CD4-positive, CD25-positive, alpha-beta regulatory T cell (primary cell): ENCODE data around the gene TFPI. TPM values are rescaled to one million over a fixed set of nuclear protein-coding genes. Genes with fewer than 3 reads are reported as not detected.
"Not testable (repeated sequence)": the region's sequence is repeated elsewhere in the genome, so short reads cannot be mapped to it uniquely, and the experiment has no call there.

Experiments
- ATAC-seq, 2 donors: fragments of 150-1000 bp; cut with Tn5 transposase; one replicate each; pipeline ENCODE4 v1.10.0; 2021; ENCODE audit warnings: low read depth in 2 of 2, moderate number of reproducible peaks in 2 of 2, moderate library complexity in 1 of 2
- DNase-seq, 3 donors: peaks; one replicate each; pipeline versions ENCODE4 v3.0.0 to v3.0.0-alpha.2; 2012 to 2022; ENCODE audit warnings: mixed read lengths in 1 of 3
- H3K27ac ChIP-seq: one replicate; pipeline ENCODE4 v1.7.0; 2013; ENCODE audit warnings: mild to moderate bottlenecking, low read length; ENCODE audit not compliant: insufficient read depth, poor library complexity, severe bottlenecking
- H3K27me3 ChIP-seq: one replicate; pipeline ENCODE4 v1.7.0; 2013; ENCODE audit warnings: low read length; ENCODE audit not compliant: control insufficient read depth, insufficient read depth
- H3K36me3 ChIP-seq: one replicate; pipeline ENCODE4 v1.7.0; 2013; ENCODE audit warnings: mild to moderate bottlenecking, low read length, moderate library complexity; ENCODE audit not compliant: control insufficient read depth, insufficient read depth
- H3K4me1 ChIP-seq: 2 replicates; pipeline ENCODE4 v1.7.0; 2013; ENCODE audit warnings: mild to moderate bottlenecking, low read length; ENCODE audit not compliant: insufficient read depth, control insufficient read depth, poor library complexity, severe bottlenecking
- H3K4me3 ChIP-seq: one replicate; pipeline ENCODE4 v1.7.0; 2013; ENCODE audit warnings: low read depth, mild to moderate bottlenecking, low read length, moderate library complexity
- H3K9me3 ChIP-seq, 2 experiments: 1 replicate in 1 of 2; 2 replicates in 1 of 2; pipeline ENCODE4 v1.7.0; 2013; ENCODE audit warnings: low read length in 2 of 2, mild to moderate bottlenecking in 1 of 2, moderate library complexity in 1 of 2; ENCODE audit not compliant: control insufficient read depth in 2 of 2
- H3K27ac Mint-ChIP-seq, 3 donors: one replicate each; pipeline ENCODE4 v1.8.0; 2020 to 2022; ENCODE audit warnings: mild to moderate bottlenecking in 3 of 3, mixed read lengths in 3 of 3, moderate library complexity in 2 of 3
- H3K27me3 Mint-ChIP-seq: one replicate; pipeline ENCODE4 v1.8.0; 2022; ENCODE audit warnings: mild to moderate bottlenecking, mixed read lengths
- H3K36me3 Mint-ChIP-seq: one replicate; pipeline ENCODE4 v1.8.0; 2020; ENCODE audit warnings: mixed read lengths
- H3K4me1 Mint-ChIP-seq, 4 donors: one replicate each; pipeline ENCODE4 v1.8.0; 2020 to 2022; ENCODE audit warnings: mixed read lengths in 4 of 4, mild to moderate bottlenecking in 1 of 4
- H3K4me3 Mint-ChIP-seq, 4 donors: one replicate each; pipeline ENCODE4 v1.8.0; 2020 to 2022; ENCODE audit warnings: mild to moderate bottlenecking in 4 of 4, mixed read lengths in 4 of 4, moderate library complexity in 3 of 4
- H3K9me3 Mint-ChIP-seq, 7 donors: one replicate each; pipeline ENCODE4 v1.8.0; 2020 to 2022; ENCODE audit warnings: mixed read lengths in 7 of 7, mild to moderate bottlenecking in 3 of 7, moderate library complexity in 2 of 7
- polyA plus RNA-seq, 4 donors: library from polyadenylated mRNA; unstranded; fragments of 300-500 nt; fragmentation: Illumina TruSeq; gene quantifications; one replicate each; pipeline ENCODE4 v1.2.3, GENCODE V29; 2021
- total RNA-seq: library from RNA; stranded (reverse); gene quantifications from one replicate; pipeline ENCODE4 v1.2.3, GENCODE V29; 2022

TFPI gene
- total and polyA plus RNA-seq, 5 donors from 2014 or later, result 1.3 TPM; not detected in 4

DNA sequence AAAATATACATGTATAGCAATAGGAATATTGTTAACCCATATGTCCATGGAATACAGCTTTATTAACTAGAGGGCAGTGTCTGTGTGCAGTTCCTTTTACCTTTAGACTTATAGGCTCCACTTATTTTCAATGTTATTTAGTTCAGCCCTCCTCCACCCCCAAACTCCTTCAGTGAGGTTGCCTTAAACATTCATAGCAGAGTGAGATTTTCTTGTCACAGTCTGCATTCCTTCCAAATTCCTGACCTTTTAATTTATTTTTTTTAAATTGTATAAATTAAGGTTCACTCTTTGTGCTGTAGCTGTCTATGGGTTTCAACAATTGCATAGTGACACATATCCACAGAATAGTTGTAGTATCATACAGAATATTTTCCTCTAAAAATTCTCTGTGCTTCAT lies 30.9 kb downstream of the TFPI start:
- no peak for ATAC-seq
- no peaks in the 10 kb centered on the region for H3K4me1 ChIP-seq
- H3K27me3 ChIP-seq, result no peaks in the 10 kb centered on the region
- no peaks in the 10 kb centered on the region for H3K36me3 ChIP-seq
- DNase-seq, result no peak
- no peak overlapping the region for H3K4me3 Mint-ChIP-seq
- no peaks in the 10 kb centered on the region for H3K36me3 Mint-ChIP-seq
- H3K27me3 Mint-ChIP-seq, result no peaks in the 10 kb centered on the region
- no peak overlapping the region for H3K4me3 ChIP-seq
- H3K9me3 Mint-ChIP-seq, result peaks cover 0 to 9% (median 0%) of the 10 kb centered on the region in 7 donors
- no peak overlapping the region for H3K27ac Mint-ChIP-seq
- no peak overlapping the region for H3K27ac ChIP-seq
- H3K9me3 ChIP-seq, result no peaks in the 10 kb centered on the region
- H3K4me1 Mint-ChIP-seq, result no peaks in the 10 kb centered on the region

DNA sequence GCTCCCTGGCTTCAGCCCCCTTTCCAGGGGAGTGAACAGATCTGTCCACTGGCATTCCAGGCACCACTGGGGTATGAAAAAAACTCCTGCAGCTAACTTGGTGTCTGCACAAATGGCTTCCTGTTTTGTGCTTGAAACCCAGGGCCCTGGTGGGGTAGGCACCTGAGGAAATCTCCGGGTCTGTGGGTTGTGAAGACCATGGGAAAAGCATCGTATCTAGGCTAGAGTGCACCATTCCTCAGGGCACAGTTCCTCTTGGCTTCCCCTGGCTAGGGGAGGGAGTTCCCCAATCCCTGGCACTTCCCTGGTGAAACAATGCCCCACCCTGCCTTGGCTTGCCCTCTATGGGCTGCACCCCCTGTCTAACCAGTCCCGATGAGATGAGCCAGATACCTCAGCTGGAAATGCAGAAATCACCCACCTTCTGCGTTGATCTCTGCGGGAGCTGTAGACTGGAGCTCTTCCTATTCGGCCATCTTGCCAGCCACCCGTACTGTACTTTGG lies 34.1 kb downstream of the TFPI start:
- H3K27me3 Mint-ChIP-seq, result no peaks in the 10 kb centered on the region
- no peaks in the 10 kb centered on the region for H3K4me1 ChIP-seq
- ATAC-seq (no peak), DNase-seq (no peak)
- no peaks in the 10 kb centered on the region for H3K36me3 Mint-ChIP-seq
- H3K4me3 ChIP-seq, result no peak overlapping the region
- H3K27ac Mint-ChIP-seq, result peak overlapping the region in 1 of 3 donors; percentile 44
- H3K4me1 Mint-ChIP-seq, result no peaks in the 10 kb centered on the region
- no peak overlapping the region for H3K27ac ChIP-seq
- H3K9me3 Mint-ChIP-seq, result peaks cover 0 to 13% (median 6%) of the 10 kb centered on the region in 7 donors
- no peaks in the 10 kb centered on the region for H3K36me3 ChIP-seq
- no peaks in the 10 kb centered on the region for H3K27me3 ChIP-seq
- no peaks in the 10 kb centered on the region for H3K9me3 ChIP-seq
- H3K4me3 Mint-ChIP-seq, result no peak overlapping the region

DNA sequence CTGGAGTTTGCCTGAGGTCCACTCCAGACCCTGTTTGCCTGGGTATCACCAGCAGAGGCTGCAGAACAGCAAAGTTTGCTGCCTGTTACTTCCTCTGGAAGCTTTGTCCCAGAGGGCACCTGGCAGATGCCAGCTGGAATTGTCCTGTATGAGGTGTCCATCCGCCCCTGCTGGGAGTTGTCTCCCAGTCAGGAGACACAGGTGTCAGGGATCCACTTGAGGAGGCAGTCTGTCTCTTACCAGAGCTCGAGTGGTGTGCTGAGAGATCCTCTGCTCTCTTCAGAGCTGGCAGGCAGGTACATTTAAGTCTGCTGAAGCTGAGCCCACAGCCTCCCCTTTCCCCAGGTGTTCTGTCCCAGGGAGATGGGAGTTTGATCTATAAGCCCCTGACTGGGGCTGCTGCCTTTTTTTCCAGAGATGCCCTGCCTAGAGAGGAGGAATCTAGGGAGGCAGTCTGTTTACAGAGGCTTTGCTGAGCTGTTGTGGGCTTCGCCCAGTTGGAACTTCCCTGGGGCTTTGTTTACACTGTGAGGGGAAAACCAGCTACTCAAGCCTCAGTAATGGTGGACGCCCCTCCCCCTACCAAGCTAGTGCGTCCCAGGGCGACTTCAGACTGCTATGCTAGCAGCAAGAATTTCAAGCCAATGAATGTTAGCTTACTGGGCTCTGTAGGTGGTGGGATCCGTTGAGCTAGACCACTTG lies 34.7 kb downstream of the TFPI start:
- no peaks in the 10 kb centered on the region for H3K4me1 Mint-ChIP-seq
- no peaks in the 10 kb centered on the region for H3K36me3 Mint-ChIP-seq
- ATAC-seq, result no peak

DNA sequence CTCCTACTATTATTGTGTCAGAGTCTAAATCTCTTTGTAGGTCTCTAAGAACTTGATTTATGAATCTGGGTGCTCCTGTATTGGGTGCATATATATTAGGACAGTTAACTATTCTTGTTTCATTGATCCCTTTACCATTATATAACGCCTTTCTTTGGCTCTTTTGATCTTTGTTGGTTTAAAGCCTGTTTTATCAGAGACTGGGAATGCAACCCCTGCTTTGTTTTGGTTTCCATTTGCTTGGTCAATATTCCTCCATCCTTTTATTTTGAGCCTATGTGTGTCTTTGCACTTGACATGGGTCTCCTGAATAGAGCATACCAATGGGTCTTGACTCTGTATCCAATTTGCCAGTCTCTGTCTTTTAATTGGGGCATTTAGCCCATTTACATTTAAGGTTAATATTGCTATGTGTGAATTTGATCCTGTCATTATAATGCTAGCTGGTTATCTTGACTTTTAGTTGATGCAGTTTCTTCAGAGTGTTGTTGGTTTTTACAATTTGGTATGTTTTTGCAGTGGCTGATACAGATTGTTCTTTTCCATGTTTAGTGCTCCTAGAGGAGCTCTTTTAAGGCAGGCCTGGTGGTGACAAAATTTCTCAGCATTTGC lies 36.4 kb downstream of the TFPI start:
- peaks cover 0 to 13% (median 6%) of the 10 kb centered on the region in 7 donors for H3K9me3 Mint-ChIP-seq
- H3K36me3 Mint-ChIP-seq, ATAC-seq, H3K4me3 ChIP-seq, DNase-seq, H3K27ac ChIP-seq, H3K4me1 Mint-ChIP-seq, H3K36me3 ChIP-seq, H3K9me3 ChIP-seq, H3K4me3 Mint-ChIP-seq, H3K4me1 ChIP-seq, H3K27ac Mint-ChIP-seq, H3K27me3 ChIP-seq, H3K27me3 Mint-ChIP-seq: not testable (repeated sequence)

More for the DNA sequence above, 34.7 kb downstream of the TFPI start:
- Mint-ChIP-seq H3K27me3 (no peaks in the 10 kb centered on the region), H3K4me3 (no peak overlapping the region), H3K9me3 (peaks cover 0 to 13% (median 6%) of the 10 kb centered on the region in 7 donors), H3K27ac (no peak overlapping the region)
- no peaks in the 10 kb centered on the region for H3K9me3 ChIP-seq
- H3K4me1 ChIP-seq, result no peaks in the 10 kb centered on the region
- H3K36me3 ChIP-seq, result no peaks in the 10 kb centered on the region
- no peak overlapping the region for H3K27ac ChIP-seq
- H3K27me3 ChIP-seq, result no peaks in the 10 kb centered on the region
- H3K4me3 ChIP-seq, result no peak overlapping the region
- DNase-seq, result no peak

DNA sequence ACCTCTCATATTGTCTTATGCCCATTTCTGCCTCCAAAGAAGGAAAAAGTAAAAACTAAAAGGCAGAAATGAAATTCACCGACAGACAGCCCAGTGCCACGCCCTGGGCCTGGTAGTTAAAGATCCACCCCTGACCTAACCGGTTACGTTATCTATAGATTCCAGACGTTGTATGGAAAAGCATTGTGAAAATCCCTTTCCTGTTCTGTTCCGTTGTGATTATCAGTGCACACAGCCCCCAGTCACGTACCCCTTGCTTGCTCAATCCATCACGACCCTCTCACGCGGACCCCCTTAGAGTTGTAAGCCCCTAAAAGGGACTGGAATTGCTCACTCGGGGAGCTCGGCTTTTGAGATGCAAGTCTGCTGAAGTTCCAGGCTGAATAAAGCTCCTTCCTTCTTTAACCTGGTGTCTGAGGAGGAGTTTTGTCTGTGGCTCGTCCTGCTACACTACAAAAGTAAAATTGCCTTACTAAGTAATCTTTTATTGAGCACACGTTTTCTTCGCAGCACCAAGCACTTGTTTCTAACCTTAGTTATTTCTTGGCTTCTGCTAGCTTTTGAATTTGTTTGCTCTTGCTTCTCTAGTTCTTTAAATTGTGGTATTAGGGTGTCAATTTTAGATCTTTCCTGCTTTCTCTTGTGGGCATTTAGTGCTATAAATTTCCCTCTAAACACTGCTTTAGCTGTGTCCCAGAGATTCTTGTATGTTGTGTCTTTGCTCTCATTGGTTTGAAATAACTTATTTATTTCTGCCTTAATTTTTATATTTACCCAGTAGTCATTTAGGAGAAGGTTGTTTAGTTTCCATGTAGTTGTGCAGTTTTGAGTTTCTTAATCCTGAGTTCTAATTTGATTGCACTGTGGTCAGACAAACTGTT lies 37.4 kb downstream of the TFPI start:
- not testable (repeated sequence) for H3K27me3 Mint-ChIP-seq

DNA sequence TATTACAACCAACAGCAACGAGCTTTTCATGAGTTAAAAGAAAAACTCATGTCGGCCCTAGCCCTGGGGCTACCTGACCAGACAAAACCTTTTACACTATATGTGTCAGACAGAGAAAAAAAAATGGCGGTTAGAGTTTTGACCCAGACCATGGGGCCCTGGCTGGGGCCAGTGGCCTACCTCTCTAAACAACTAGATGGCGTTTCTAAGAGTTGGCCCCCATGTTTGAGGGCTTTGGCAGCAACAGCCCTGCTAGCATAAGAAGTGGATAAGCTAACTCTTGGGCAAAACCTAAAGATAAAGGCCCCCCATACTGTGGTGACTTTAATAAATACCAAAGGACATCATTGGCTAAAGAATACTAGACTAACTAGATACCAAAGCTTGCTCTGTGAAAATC lies 39.3 kb downstream of the TFPI start:
- Mint-ChIP-seq H3K9me3 (peaks cover 0 to 12% (median 6%) of the 10 kb centered on the region in 7 donors), H3K27ac (no peak overlapping the region), H3K36me3 (no peaks in the 10 kb centered on the region), H3K4me3 (no peak overlapping the region), H3K4me1 (peaks cover 0 to 2% (median 0%) of the 10 kb centered on the region in 4 donors), H3K27me3 (no peaks in the 10 kb centered on the region)
- H3K27me3 ChIP-seq, result no peaks in the 10 kb centered on the region
- no peaks in the 10 kb centered on the region for H3K4me1 ChIP-seq
- H3K9me3 ChIP-seq, result no peaks in the 10 kb centered on the region
- no peaks in the 10 kb centered on the region for H3K36me3 ChIP-seq
- ATAC-seq (no peak), DNase-seq (no peak)
- H3K27ac ChIP-seq, result no peak overlapping the region
- no peak overlapping the region for H3K4me3 ChIP-seq

More for the DNA sequence above, 37.4 kb downstream of the TFPI start:
- H3K36me3 ChIP-seq, ATAC-seq, H3K9me3 ChIP-seq, H3K4me1 ChIP-seq, H3K36me3 Mint-ChIP-seq, H3K27ac ChIP-seq, H3K27me3 ChIP-seq, H3K4me1 Mint-ChIP-seq, H3K9me3 Mint-ChIP-seq, H3K4me3 Mint-ChIP-seq, H3K4me3 ChIP-seq, DNase-seq: not testable (repeated sequence)
- H3K27ac Mint-ChIP-seq, result peak overlapping the region in 1 of 3 donors; percentile 2

DNA sequence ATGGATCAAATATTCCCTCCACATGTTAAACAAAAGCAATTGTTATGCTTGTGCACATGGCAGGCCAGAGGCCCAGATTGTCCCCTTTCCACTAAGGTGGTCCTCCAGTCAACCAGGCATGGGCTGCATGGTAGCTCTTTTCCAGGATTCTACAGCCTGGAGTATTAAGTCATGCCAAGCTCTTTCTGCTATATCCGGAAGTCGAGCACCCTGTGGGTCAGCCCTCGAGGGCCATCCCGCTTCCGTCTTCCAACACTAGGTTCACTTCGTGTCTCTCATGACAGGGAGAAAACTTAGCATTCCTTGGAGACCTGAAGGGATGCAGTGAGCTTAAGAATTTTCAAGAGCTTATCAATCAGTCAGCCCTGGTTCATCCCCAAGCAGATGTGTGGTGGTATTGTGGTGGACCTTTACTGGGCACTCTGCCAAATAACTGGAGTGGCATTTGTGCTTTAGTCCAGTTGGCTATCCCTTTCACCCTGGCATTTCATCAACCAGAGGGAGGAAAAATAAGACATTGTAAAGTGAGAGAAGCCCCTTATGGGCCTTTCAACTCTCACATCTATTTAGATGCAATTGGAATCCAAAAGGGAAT lies 39.9 kb downstream of the TFPI start:
- H3K9me3 ChIP-seq, H3K36me3 Mint-ChIP-seq, H3K4me3 Mint-ChIP-seq, H3K4me1 ChIP-seq, H3K27ac Mint-ChIP-seq, H3K27me3 Mint-ChIP-seq, DNase-seq, H3K36me3 ChIP-seq, H3K27ac ChIP-seq, H3K27me3 ChIP-seq, ATAC-seq, H3K4me3 ChIP-seq, H3K4me1 Mint-ChIP-seq: not testable (repeated sequence)
- H3K9me3 Mint-ChIP-seq, result peaks cover 0 to 17% (median 8%) of the 10 kb centered on the region in 7 donors
